Vagina (tissue), 2 donors: ENCODE measurements around the gene DCLK2.

Experiments
- POLR2A ChIP-seq, 2 donors: fragments of 450-650 bp; IDR thresholded peaks; one replicate each; pipeline ENCODE4 v1.6.1; 2017; ENCODE audit warnings: antibody characterized with exemption in 2 of 2, mild to moderate bottlenecking in 2 of 2, moderate library complexity in 2 of 2
- POLR2AphosphoS5 ChIP-seq, 2 donors: sonication (generic); formaldehyde crosslinking; IDR thresholded peaks; one replicate each; pipeline ENCODE4 v1.9.0; 2017; ENCODE audit warnings: antibody characterized with exemption in 2 of 2, mild to moderate bottlenecking in 2 of 2, low read depth in 1 of 2; ENCODE audit not compliant: insufficient read depth in 1 of 2
- TF ChIP-seq, protein P1 (sequence below), 3 experiments: fragments of 450-650 bp in 2 of 3; fragments of 200-600 bp in 1 of 3; sonication (generic) in 1 of 3; IDR thresholded peaks; one replicate each; pipeline ENCODE4 v1.5.1; 2017 to 2019; ENCODE audit warnings: antibody characterized with exemption in 3 of 3, mild to moderate bottlenecking in 2 of 3, moderate library complexity in 2 of 3

DNA sequence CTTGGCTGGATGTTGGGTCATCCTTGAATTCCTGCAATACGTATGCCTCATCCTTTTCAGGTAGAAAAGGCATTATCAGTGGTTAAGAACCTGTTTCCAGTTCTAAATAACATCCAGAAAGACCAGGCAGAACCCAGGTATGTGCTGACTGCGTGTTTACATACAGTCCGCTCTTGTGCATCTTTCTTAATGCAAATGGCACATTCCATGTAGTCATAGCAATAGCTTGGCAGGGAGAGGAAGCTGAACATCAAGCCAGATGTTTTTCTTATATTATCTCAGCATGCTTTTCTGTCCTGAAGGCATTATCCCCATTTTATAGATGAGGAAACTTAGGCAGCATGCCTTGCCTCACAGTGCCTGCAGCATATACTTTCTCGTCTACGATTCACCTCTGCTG lies 2.1 kb downstream of the DCLK2 start:
- TF ChIP-seq POLR2A (IDR thresholded peaks at IDR 0.05): no peak
- TF ChIP-seq, protein P1, sequence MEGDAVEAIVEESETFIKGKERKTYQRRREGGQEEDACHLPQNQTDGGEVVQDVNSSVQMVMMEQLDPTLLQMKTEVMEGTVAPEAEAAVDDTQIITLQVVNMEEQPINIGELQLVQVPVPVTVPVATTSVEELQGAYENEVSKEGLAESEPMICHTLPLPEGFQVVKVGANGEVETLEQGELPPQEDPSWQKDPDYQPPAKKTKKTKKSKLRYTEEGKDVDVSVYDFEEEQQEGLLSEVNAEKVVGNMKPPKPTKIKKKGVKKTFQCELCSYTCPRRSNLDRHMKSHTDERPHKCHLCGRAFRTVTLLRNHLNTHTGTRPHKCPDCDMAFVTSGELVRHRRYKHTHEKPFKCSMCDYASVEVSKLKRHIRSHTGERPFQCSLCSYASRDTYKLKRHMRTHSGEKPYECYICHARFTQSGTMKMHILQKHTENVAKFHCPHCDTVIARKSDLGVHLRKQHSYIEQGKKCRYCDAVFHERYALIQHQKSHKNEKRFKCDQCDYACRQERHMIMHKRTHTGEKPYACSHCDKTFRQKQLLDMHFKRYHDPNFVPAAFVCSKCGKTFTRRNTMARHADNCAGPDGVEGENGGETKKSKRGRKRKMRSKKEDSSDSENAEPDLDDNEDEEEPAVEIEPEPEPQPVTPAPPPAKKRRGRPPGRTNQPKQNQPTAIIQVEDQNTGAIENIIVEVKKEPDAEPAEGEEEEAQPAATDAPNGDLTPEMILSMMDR (IDR thresholded peaks at IDR 0.05): no peak
- no peak for TF ChIP-seq POLR2AphosphoS5 (IDR thresholded peaks at IDR 0.05; ENCODE audit: insufficient read depth in 1 of 2, low read depth in 1 of 2)
